NCI-H774 (cell line): ENCODE measurements around the gene MINDY4.

Experiments used
- DNase-seq: peaks from one replicate; lab custom pipeline; 2025; lab: John Stamatoyannopoulos, UW

MINDY4 gene

GRCh38 chr7:30775992-30776391, 4.8 kb downstream of the MINDY4 start:
- DNase-seq, result no peak

DNA sequence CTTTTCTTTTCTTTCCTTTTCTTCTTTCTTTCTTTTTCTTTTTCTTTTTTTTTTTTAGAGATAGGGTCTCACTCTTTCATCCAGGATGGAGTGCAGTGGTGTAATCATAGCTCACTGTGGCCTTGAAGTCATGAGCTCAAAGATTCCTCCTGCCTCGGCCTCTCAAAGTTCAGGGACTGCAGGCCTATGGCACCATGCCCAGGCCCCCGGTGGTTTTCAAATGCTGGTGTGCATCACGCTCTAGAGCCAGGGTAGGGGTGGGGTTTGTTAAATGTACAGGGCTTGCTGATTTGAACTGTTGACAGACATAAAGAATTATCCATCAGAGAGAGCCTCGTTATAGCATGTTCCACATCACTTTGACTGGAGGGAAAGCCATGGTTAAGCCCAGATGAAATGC, 5.8 kb downstream of the MINDY4 start:
- no peak for DNase-seq

DNA sequence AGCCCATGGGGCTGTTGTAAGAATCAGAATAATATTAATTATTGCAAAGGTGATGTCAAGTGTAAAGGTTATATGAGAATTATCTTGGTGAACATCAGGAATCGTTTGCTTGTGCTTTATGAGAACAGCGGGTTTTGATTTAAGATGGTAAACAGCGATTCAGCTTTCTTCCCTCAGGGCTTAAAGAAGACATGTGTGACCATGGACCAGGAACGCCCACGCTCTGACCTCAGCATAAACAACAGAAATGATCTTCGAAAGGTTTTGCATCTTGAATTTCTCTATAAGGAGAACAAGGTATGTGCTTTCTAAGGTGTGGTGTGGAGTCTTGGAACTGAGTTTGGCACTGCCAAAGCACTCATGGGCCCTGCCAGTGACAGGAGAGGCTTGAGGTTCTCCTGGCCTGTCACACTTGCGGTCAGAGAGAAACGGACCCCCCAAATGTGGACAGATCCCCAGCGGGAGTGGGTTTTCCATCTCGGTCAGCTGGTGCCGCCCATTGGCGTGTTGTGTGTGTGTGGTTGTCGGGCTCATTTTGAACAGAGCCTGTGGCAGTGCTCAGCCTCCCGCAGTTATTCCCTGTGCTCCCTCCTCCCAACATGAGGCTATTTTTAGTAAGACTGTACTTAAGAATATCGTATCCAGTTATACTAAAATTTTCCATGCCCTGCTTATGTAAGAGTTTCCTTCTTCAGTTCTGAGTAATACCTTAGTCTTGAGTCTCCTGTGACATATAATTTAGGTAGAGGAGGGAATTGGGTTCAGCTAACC, 7.2 kb downstream of the MINDY4 start:
- DNase-seq, result no peak

DNA sequence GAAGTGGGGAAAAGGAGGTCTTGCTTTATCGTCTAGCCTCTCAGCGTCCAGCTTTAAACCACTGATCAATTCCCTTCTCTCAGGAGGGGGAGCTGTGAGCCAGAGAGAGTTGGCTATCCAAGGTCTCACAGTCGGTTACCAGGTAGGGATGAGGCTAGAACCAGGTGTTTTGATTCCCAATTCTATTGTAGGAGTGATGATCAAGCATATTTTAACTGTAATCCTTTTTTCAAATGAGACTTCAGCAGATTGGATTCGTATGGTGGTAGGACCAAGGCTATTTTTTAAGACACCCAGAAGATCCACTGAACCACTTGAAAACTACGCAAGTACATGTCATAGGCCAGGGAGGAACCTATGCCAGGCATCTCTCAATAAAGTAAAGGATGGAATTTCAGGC, 8.4 kb downstream of the MINDY4 start:
- DNase-seq, result no peak

- no peak for DNase-seq
Measured at GRCh38 chr7:30780941-30781340, 9.7 kb downstream of the MINDY4 start.

DNA sequence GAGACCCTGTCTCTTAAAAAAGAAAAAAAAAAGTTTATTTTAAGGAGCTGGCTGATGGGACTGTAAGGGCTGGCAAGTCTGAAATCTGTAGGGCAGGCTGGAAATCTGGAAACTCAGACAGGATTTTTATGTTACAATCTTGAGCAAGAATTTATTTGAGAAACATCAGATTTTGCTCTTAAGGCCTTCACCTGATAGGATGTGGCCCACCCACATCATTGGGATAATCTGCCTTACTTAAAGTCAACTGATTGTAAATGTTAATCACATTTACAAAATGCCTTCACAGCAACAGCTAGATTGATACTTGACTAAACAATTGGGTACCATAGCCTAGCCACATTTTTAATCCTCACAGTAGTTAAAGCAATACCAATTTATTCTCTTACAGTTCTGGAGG, 11.5 kb downstream of the MINDY4 start:
- DNase-seq, result no peak

- DNase-seq, result no peak
Measured at GRCh38 chr7:30785786-30786185, 14.6 kb downstream of the MINDY4 start.

DNA sequence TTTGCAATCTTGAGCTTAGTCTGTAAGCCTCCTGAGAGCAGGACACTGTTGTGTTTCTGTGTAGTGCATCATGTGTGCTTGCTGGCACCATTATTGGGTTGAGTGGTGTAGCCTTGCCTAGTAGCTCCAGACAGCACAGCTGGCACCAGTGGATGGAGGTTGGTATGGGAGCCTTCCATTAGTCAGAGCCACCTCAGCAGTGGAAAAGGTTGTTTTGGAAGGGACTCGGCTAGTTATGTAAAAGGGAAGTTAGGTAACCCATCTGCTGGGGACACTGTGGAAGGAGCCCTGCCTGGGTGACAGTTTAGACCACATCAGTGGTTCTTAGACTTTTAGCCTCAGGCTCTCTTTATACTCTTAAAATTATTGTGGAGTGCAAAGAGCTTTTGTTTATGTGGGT, 16.3 kb downstream of the MINDY4 start:
- no peak for DNase-seq

- DNase-seq, result no peak
Measured at GRCh38 chr7:30788640-30789333, 17.6 kb downstream of the MINDY4 start.

GRCh38 chr7:30789334-30789711, 18.1 kb downstream of the MINDY4 start:
- no peak for DNase-seq

DNA sequence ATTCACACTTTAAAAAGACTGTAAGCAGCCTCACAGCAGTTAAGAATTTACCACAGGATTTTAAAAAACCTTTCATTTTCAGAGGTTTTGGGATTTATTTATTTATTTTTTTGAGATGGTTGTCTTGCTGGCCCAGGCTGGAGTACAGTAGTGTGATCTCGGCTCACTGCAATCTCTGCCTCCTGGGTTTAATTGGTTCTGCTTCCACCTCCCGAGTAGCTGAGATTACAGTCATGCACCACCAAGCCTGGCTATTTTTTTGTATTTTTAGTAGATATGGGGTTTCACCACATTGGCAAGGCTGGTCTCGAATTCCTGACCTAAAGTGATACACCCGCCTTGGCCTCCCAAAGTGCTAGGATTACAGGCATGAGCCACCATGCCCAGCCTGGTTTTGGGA, 19.1 kb downstream of the MINDY4 start:
- no peak for DNase-seq

DNA sequence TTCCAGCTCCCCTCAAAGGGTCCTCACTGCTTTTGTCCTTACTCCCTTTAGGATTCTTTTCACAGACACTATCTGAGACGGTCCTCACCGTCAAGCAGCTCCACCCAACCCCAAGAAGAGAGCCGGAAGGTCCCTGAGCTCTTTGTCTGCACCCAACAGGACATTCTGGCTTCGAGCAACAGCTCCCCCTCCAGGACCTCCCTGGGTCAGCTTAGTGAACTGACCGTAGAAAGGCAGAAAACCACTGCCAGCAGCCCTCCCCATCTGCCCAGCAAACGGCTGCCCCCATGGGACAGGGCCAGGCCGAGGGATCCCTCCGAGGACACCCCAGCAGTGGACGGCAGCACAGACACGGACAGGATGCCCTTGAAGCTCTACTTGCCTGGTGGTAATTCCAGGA, 19.9 kb downstream of the MINDY4 start:
- DNase-seq, result no peak

DNA sequence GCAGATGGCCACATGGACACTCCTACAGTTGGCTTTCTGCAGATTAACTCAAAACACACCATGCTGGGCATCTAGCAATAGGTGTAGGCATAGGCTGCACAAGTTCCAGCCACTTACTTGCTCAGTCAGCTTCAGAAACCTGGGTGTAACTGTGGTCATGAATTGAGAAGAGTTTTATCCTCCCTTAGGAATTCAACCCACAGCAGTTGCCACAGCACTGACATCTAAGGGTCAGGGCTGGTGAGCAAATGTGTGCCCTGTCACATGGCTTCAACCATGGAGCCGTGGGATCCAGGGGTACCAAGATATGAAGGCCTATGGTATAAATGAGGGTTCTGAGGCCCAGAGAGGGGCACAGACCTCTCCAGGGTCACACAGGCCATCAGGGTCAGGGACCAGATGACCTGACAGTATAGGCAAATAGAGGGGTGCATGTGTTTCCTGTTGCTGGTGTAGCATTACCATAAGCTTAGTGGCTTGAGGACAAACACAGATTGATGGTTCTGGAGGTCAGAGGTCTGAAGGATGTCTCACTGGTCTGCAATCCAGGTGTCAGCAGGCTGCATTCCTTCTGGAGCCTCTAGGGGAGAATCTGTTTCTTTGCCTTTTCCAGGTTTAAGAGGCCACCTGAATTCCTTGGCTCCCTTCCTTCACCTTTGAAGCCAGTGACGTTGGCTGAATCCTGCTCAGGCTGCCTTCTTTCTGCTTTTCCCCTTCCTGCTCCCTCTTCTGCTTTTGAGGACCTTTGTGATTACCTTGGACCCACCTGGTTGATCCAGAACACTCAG, 24.1 kb downstream of the MINDY4 start:
- no peak for DNase-seq

- DNase-seq, result no peak
Measured at GRCh38 chr7:30796105-30796869, 25.1 kb downstream of the MINDY4 start.

GRCh38 chr7:30797176-30798040, 26.2 kb downstream of the MINDY4 start:
- no peak for DNase-seq

- no peak for DNase-seq
Measured at GRCh38 chr7:30799206-30799975, 28.2 kb downstream of the MINDY4 start.

GRCh38 chr7:30799976-30800661, 28.9 kb downstream of the MINDY4 start:
- no peak for DNase-seq

- no peak for DNase-seq
Measured at GRCh38 chr7:30800785-30801252, 29.6 kb downstream of the MINDY4 start.

DNA sequence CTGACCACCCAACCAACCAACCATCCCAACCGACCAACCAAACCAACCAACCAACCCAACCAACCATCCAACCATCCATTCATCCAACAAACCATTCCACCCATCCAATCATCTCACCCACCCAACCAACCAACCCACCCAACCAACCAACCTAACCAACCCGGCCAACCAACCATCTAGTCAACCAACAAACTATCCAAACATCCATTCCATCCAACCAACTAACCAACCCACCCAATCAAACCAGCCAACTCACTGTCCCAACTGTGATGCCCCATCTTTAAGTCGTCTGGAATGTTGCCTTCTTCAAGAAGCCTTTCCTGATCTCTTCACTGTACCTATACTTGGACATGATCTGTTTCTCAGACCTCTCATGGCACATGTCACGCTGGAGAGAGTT, 31.6 kb downstream of the MINDY4 start:
- DNase-seq, result no peak
